Endothelial cell of umbilical vein (primary cell): ENCODE data around the gene DAND5. TPM values are rescaled to one million over a fixed set of nuclear protein-coding genes. Genes with fewer than 3 reads are reported as not detected.

Experiments
- BruUV-seq: library from RNA; stranded (reverse); fragments of 400-500 nt; replicated peaks from 2 replicates; lab custom pipeline; 2021; lab: Mats Ljungman, UMichigan
- CTCF ChIA-PET: fragments of 300-600, 350-600 bp; sonication (Branson Sonifier 250); formaldehyde crosslinking; loops from one replicate; lab custom pipeline; 2021; ENCODE audit warnings: antibody characterized with exemption, inconsistent platforms; lab: Charles Lee
- POLR2A ChIA-PET: fragments of 300-600, 350-600 bp; sonication (Branson Sonifier 250); formaldehyde crosslinking; loops from one replicate; lab custom pipeline; 2021; ENCODE audit warnings: antibody characterized with exemption, inconsistent platforms; lab: Charles Lee
- DNase-seq: peaks from one replicate; pipeline ENCODE4 v3.0.0-alpha.2; 2011; ENCODE audit warnings: low read depth, low spot score
- FAIRE-seq: peaks from 2 replicates; lab custom pipeline; 2011; peaks lifted over from hg19 to GRCh38; lab: Jason Lieb, UNC
- H2AFZ ChIP-seq: 2 replicates; pipeline ENCODE4 v1.6.0; 2012; ENCODE audit warnings: low read depth, low read length, control low read depth, inconsistent platforms
- H3K27ac ChIP-seq: 2 replicates; pipeline ENCODE4 v1.5.1; 2011; ENCODE audit warnings: low read depth, mild to moderate bottlenecking, control low read depth, low read length, moderate library complexity; ENCODE audit not compliant: insufficient read depth
- H3K27me3 ChIP-seq, 2 experiments: 2 replicates each; pipeline versions ENCODE4 v1.6.0 to v1.6.1; 2011; ENCODE audit warnings: low read length in 2 of 2, mixed read lengths in 1 of 2; ENCODE audit not compliant: control insufficient read depth in 2 of 2, insufficient read depth in 2 of 2
- H3K36me3 ChIP-seq, 2 experiments: 2 replicates in 1 of 2; 3 replicates in 1 of 2; pipeline ENCODE4 v1.5.1; 2011; ENCODE audit warnings: low read length in 2 of 2, mild to moderate bottlenecking in 1 of 2, moderate library complexity in 1 of 2; ENCODE audit not compliant: control insufficient read depth in 2 of 2, insufficient read depth in 2 of 2; ENCODE audit errors: extremely low read depth in 1 of 2
- H3K4me1 ChIP-seq: 3 replicates; pipeline ENCODE4 v1.5.1; 2011; ENCODE audit warnings: mild to moderate bottlenecking, low read length; ENCODE audit not compliant: control insufficient read depth, insufficient read depth; ENCODE audit errors: extremely low read depth
- H3K4me2 ChIP-seq: 2 replicates; pipeline ENCODE4 v1.6.1; 2011; ENCODE audit warnings: low read length, control low read depth, mixed read lengths; ENCODE audit not compliant: insufficient read depth
- H3K4me3 ChIP-seq, 3 experiments: fragments of 200-600 bp in 1 of 3; sonication (generic), shearing (Covaris generic) in 1 of 3; replicated peaks in 1 of 3; 2 replicates each; pipeline ENCODE4 v1.5.1; 2011 to 2016; ENCODE audit warnings: control low read depth in 3 of 3, low read length in 3 of 3, mild to moderate bottlenecking in 2 of 3, inconsistent platforms in 1 of 3, low read depth in 1 of 3, moderate library complexity in 1 of 3; ENCODE audit not compliant: insufficient read depth in 1 of 3
- H3K79me2 ChIP-seq: 2 replicates; pipeline ENCODE4 v1.6.0; 2012; ENCODE audit warnings: low read length, inconsistent platforms; ENCODE audit not compliant: control insufficient read depth, insufficient read depth
- H3K9ac ChIP-seq: replicated peaks from 2 replicates; pipeline ENCODE3; 2011; ENCODE audit warnings: low read length, control low read depth; ENCODE audit not compliant: insufficient read depth; ENCODE audit errors: extremely low read depth
- H3K9me1 ChIP-seq: replicated peaks from 3 replicates; pipeline ENCODE4 v1.6.0; 2011; ENCODE audit warnings: mild to moderate bottlenecking, low read length; ENCODE audit not compliant: control insufficient read depth, insufficient read depth; ENCODE audit errors: extremely low read depth
- H3K9me3 ChIP-seq: replicated peaks from 2 replicates; pipeline ENCODE4 v1.5.1; 2012; ENCODE audit warnings: low read length, inconsistent platforms; ENCODE audit not compliant: control insufficient read depth, insufficient read depth
- H4K20me1 ChIP-seq: replicated peaks from 2 replicates; pipeline ENCODE3; 2011; ENCODE audit warnings: mild to moderate bottlenecking, low read length; ENCODE audit not compliant: control insufficient read depth, insufficient read depth; ENCODE audit errors: extremely low read depth
- CTCF ChIP-seq, 2 donors: IDR thresholded peaks; 1 replicate in 1 of 2; 2 replicates in 1 of 2; pipeline ENCODE4 v1.5.1; 2011; ENCODE audit warnings: low read length in 2 of 2, mild to moderate bottlenecking in 2 of 2, moderate library complexity in 2 of 2, control low read depth in 1 of 2, inconsistent platforms in 1 of 2, low read depth in 1 of 2; ENCODE audit not compliant: insufficient read depth in 1 of 2; ENCODE audit errors: extremely low read depth in 1 of 2
- EZH2 ChIP-seq: IDR thresholded peaks from 2 replicates; pipeline ENCODE4 v1.6.1; 2012; ENCODE audit warnings: borderline replicate concordance, low read depth, mild to moderate bottlenecking, moderate library complexity, low read length, inconsistent platforms; ENCODE audit not compliant: severe bottlenecking
- FOS ChIP-seq: IDR thresholded peaks from 2 replicates; pipeline ENCODE4 v1.6.1; 2011; ENCODE audit warnings: mild to moderate bottlenecking, low read length, moderate library complexity, borderline replicate concordance; ENCODE audit not compliant: insufficient read depth
- GATA2 ChIP-seq: IDR thresholded peaks from 2 replicates; pipeline ENCODE4 v1.7.0; 2011; ENCODE audit warnings: low read depth, mild to moderate bottlenecking, moderate library complexity, mixed read lengths, low read length; ENCODE audit not compliant: insufficient read length, insufficient read depth
- JUN ChIP-seq: IDR thresholded peaks from 2 replicates; pipeline ENCODE4 v1.6.1; 2011; ENCODE audit warnings: borderline replicate concordance, low read depth; ENCODE audit not compliant: insufficient read length, insufficient read depth
- MAX ChIP-seq: IDR thresholded peaks from 2 replicates; pipeline ENCODE4 v1.6.1; 2011; ENCODE audit not compliant: insufficient read depth, insufficient read length
- MYC ChIP-seq: IDR thresholded peaks from one replicate; pipeline ENCODE4 v1.6.1; 2011; ENCODE audit warnings: mild to moderate bottlenecking, low read depth, low read length
- POLR2A ChIP-seq: IDR thresholded peaks from 2 replicates; pipeline ENCODE4 v1.6.1; 2012; ENCODE audit warnings: low read depth, mild to moderate bottlenecking, control low read depth, low read length
- POLR2AphosphoS5 ChIP-seq: IDR thresholded peaks from 2 replicates; pipeline ENCODE4 v1.6.1; 2012; ENCODE audit warnings: low read depth, mild to moderate bottlenecking, control low read depth, low read length, moderate library complexity; ENCODE audit not compliant: insufficient read depth
- dilution Hi-C: fragments of 300-500 bp; cut with MboI; formaldehyde crosslinking; loops from one replicate; pipeline ENCODE4 v1.15.0; 2019; ENCODE audit warnings: low sequenced_read_pairs; ENCODE audit not compliant: extremely low pct_ligation_motif_present
- intact Hi-C: fragments of 100-400 bp; cut with micrococcal nuclease; formaldehyde crosslinking; loops from one replicate; pipeline ENCODE4 v1.10.0; 2022
- polyA plus RNA-seq, 4 experiments: library from polyadenylated mRNA; depleted of rRNA in 3 of 4; stranded (reverse) in 3 of 4; unstranded in 1 of 4; fragments of >200 nt; gene quantifications; 2 replicates each; pipeline versions ENCODE4 v1.2.1 to v1.2.3, GENCODE V29; 2011 to 2012; ENCODE audit warnings: missing spikeins in 1 of 4
- total RNA-seq: library from RNA; stranded (reverse); gene quantifications from 2 replicates; pipeline ENCODE4 v1.2.3, GENCODE V29; 2021

DAND5 gene
- total and polyA plus RNA-seq, 2 donors (not counting 3 experiments of a cell fraction or from before 2014, with no cell fraction given), result 0.06 to 0.20 TPM

- Histone ChIP-seq H3K79me2 (no peaks in the 10 kb centered on the region), H4K20me1 (no peaks in the 10 kb centered on the region), H3K9me3 (no peaks in the 10 kb centered on the region), H3K9ac (no peak overlapping the region), H3K4me3 (no peak overlapping the region), H3K27me3 (no peaks in the 10 kb centered on the region), H3K9me1 (no peaks in the 10 kb centered on the region), H2AFZ (no peak overlapping the region), H3K27ac (no peak overlapping the region), H3K36me3 (no peaks in the 10 kb centered on the region), H3K4me2 (no peak overlapping the region), H3K4me1 (peaks cover 20% of the 10 kb centered on the region)
- POLR2A ChIA-PET, result interaction anchor here (0.6 kb wide), 1 partner anchor 90 kb away, joined by 3 read pairs; no protein-coding TSS in a partner anchor
- dilution Hi-C loops, result no loop called here
- no TSS peak for BruUV-seq
- CTCF ChIA-PET, result no interaction called here
- intact Hi-C loops, result no loop called here
- TF ChIP-seq POLR2AphosphoS5, result no peak
- no peak for TF ChIP-seq CTCF (IDR thresholded peaks at IDR 0.05; ENCODE audit: extremely low read depth in 1 of 2, insufficient read depth in 1 of 2, low read depth in 1 of 2, low read length in 2 of 2)
- TF ChIP-seq MYC, result no peak
- TF ChIP-seq JUN, result no peak
- no peak for TF ChIP-seq MAX
- no peak for TF ChIP-seq POLR2A
- TF ChIP-seq EZH2, result no peak
- TF ChIP-seq FOS, result no peak
- no peak for TF ChIP-seq GATA2
- FAIRE-seq (no peak), DNase-seq (no peak)
Measured at GRCh38 chr19:13019332-13019731, 50.0 kb downstream of the DAND5 start.
